Adrenal gland (tissue), 12 donors: Measurements from ENCODE around the gene IYD. TPM values are rescaled to one million over a fixed set of nuclear protein-coding genes. Genes with fewer than 3 reads are reported as not detected.

ENCODE experiments used
- DNase-seq, 7 donors: peaks; one replicate each; pipeline ENCODE4 v3.0.0-alpha.2; 2019 to 2020
- H3K27ac ChIP-seq, 5 donors: fragments of 200-600 bp; sonication (generic) in 4 of 5; 1 replicate in 3 of 5; 2 replicates in 2 of 5; pipeline versions ENCODE4 v1.5.1 to v1.8.0; 2016 to 2020; ENCODE audit warnings: mild to moderate bottlenecking in 1 of 5
- H3K27me3 ChIP-seq: fragments of 200-600 bp; 2 replicates; pipeline ENCODE4 v1.8.0; 2021
- H3K36me3 ChIP-seq, 2 donors: fragments of 200-600 bp; replicated peaks in 1 of 2; 1 replicate in 1 of 2; 2 replicates in 1 of 2; pipeline versions ENCODE4 v1.5.1 to v1.8.0; 2018 to 2022
- H3K4me1 ChIP-seq, 2 donors: fragments of 200-600 bp; replicated peaks in 1 of 2; 1 replicate in 1 of 2; 2 replicates in 1 of 2; pipeline versions ENCODE4 v1.5.1 to v1.8.0; 2018 to 2021
- H3K4me3 ChIP-seq, 4 donors: fragments of 200-600 bp; sonication (generic) in 3 of 4; one replicate each; pipeline ENCODE4 v1.5.1; 2016 to 2018
- H3K9me3 ChIP-seq, 3 donors: fragments of 200-600 bp; sonication (generic) in 1 of 3; replicated peaks in 1 of 3; 1 replicate in 2 of 3; 2 replicates in 1 of 3; pipeline versions ENCODE4 v1.5.1 to v1.8.0; 2016 to 2021
- POLR2A ChIP-seq, 2 donors: fragments of 450-650 bp; IDR thresholded peaks; one replicate each; pipeline ENCODE4 v1.6.1; 2017; ENCODE audit warnings: antibody characterized with exemption in 2 of 2, mild to moderate bottlenecking in 2 of 2, moderate library complexity in 1 of 2
- WGBS, 4 donors: extraction: QIAGEN DNeasy Blood & Tissue Kit in 2 of 4; methylation state at CpG; one replicate each; pipeline versions ENCODE4 v1.1.5 to v1.1.7; 2013 to 2017; 5-methylcytosine and 5-hydroxymethylcytosine counted together
- intact Hi-C, 2 donors: fragments of 100-400 bp; cut with DNase I; formaldehyde crosslinking; loops; one replicate each; pipeline versions ENCODE4 v1.14.1 to v1.15.0; 2022 to 2023
- polyA plus RNA-seq, 3 donors: library from polyadenylated mRNA; stranded (reverse); fragments of 200-250 nt in 2 of 3; fragments of 350-450 nt in 1 of 3; fragmentation: Illumina TruSeq in 1 of 3; extraction: RNeasy Lipid Tissue Mini Kit (QIAGEN cat#74804) in 1 of 3; gene quantifications; one replicate each; pipeline ENCODE4 v1.2.3, GENCODE V29; 2013 to 2014
- total RNA-seq, 9 donors: library from RNA; depleted of rRNA in 4 of 9; stranded (reverse); fragments of >200 nt in 4 of 9; fragments of 120-200 nt in 1 of 9; fragmentation: NEBNext Ultra II Directional in 1 of 9; extraction: Animal tissue kit (Norgen Biotek cat#: 25700) in 1 of 9; gene quantifications; one replicate each; pipeline versions ENCODE4 v1.1.0 to v1.2.4, GENCODE V29; 2013 to 2023
- TF ChIP-seq, protein P1 (sequence below), 6 experiments: fragments of 450-650 bp in 4 of 6; fragments of 200-600 bp in 2 of 6; sonication (generic) in 1 of 6; IDR thresholded peaks; 1 replicate in 5 of 6; 2 replicates in 1 of 6; pipeline versions ENCODE4 v1.5.1 to v1.8.0; 2016 to 2021; ENCODE audit warnings: antibody characterized with exemption in 6 of 6, mild to moderate bottlenecking in 2 of 6, moderate library complexity in 1 of 6
- donor health status: healthy with polysubstance abuse.
- donor health status: Bipolar disorder and iron deficiency.
- donor health status: DM: yes; HTN: yes; CAD: no.
- donor health status: DM: no; HTN: no; CAD: no.
- donor health status: DM: no; HTN: no; CAD: no.
- donor health status: DM: yes; HTN: yes; CAD: no.

IYD gene
- total and polyA plus RNA-seq, 12 donors, result 0.04 to 0.95 TPM; not detected in 10

DNA sequence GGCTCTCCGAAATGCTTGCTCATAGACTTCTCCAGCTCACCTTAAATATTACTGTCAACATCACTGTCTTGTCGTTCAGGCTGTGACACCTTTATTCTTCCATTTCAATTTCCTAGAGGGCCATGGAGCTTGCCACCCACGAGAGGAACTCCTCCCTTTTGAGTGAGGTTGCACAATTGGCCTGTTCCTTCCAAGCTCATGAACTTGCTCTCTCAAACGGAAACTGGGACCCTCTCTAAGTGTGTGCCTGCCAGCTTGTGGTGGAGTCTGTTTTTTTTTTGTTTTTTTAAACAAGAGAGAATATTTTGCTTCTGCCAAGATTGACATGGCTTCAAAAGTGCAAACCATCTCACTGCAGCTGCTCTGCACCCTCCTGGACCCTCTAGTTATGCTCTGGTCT is 19.3 kb upstream of the IYD start:
- intact Hi-C loops, result no loop called here
- Histone ChIP-seq H3K27ac (no peak overlapping the region), H3K4me1 (no peaks in the 10 kb centered on the region), H3K36me3 (no peaks in the 10 kb centered on the region), H3K4me3 (no peak overlapping the region), H3K9me3 (no peaks in the 10 kb centered on the region), H3K27me3 (no peaks in the 10 kb centered on the region)
- DNase-seq, result peak in 1 of 7 donors; percentile 0
- WGBS, 4 donors, result 54 to 61% (median 58%) methylated on average over 4 of the region's 4 CpGs
- TF ChIP-seq POLR2A (IDR thresholded peaks at IDR 0.05), result no peak
- TF ChIP-seq, protein P1, sequence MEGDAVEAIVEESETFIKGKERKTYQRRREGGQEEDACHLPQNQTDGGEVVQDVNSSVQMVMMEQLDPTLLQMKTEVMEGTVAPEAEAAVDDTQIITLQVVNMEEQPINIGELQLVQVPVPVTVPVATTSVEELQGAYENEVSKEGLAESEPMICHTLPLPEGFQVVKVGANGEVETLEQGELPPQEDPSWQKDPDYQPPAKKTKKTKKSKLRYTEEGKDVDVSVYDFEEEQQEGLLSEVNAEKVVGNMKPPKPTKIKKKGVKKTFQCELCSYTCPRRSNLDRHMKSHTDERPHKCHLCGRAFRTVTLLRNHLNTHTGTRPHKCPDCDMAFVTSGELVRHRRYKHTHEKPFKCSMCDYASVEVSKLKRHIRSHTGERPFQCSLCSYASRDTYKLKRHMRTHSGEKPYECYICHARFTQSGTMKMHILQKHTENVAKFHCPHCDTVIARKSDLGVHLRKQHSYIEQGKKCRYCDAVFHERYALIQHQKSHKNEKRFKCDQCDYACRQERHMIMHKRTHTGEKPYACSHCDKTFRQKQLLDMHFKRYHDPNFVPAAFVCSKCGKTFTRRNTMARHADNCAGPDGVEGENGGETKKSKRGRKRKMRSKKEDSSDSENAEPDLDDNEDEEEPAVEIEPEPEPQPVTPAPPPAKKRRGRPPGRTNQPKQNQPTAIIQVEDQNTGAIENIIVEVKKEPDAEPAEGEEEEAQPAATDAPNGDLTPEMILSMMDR (IDR thresholded peaks at IDR 0.05), result no peak

DNA sequence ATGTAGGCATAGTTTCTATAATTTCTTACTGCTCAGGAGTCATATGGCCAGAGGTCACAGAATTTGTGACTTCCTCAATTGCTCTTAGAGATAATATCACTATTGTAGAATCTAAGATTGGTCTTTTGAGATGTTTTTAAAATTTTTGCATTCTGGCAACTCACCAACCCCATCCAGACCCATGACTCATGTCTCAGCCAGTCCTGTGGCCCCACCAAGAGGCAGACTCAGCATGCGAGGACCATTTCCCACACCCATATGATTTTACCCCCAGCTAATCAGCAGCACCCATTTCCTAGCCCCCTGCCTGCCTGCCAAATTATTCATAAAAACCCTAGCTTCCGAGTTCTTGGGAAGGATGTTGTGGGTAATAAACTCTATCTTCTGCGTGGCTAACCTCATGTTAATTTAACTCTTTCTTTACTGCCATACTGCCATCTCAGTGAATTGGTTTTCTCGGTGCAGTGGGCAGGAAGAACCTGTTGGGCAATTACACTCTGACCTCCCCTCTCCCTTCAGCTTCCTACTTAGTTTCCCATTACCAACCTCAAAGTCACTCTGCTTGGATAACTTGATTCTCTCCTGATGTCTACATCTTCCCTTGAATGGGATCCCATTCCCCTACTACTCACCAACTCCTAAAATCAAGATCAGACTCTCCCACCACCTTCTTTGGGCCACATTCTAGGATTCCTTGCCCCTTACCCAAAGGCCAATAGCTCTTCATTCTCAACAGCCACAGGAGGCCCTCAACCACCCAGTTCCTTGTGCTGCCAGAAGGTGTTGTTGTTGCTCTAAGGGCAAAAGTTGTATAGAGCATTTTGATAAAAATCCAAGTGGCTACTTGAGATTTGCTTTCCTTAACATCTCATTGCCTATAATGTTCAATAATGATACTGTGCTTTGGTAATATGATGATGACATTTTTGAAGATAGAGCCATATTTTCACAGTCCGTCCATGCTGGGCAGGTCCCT is 16.2 kb upstream of the IYD start:
- no peak for DNase-seq
- Histone ChIP-seq H3K27me3 (no peaks in the 10 kb centered on the region), H3K4me3 (no peak overlapping the region), H3K4me1 (no peaks in the 10 kb centered on the region), H3K36me3 (no peaks in the 10 kb centered on the region), H3K9me3 (no peaks in the 10 kb centered on the region), H3K27ac (no peak overlapping the region)
- intact Hi-C loops, result no loop called here
- WGBS, 4 donors, result 56 to 75% (median 72%) methylated on average over 5 of the region's 5 CpGs
- TF ChIP-seq, protein P1 (IDR thresholded peaks at IDR 0.05), result no peak

DNA sequence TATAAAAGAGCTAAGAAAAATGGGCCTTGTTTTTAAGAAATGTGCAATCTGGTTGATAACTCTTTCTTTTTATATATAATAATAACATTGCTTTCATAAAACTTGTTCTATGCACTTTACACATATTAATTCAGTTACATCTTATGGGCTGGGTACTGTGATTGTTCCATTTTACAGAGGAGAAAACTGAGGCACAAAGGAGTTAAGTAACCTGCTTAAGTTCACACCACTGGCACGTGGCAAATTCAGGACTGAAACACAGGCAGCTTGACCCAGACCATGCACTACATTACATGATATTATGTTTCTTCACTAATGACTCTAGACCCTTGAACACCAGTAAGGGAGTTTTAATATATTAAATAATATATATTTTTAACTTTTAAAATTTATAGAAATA is 15.4 kb upstream of the IYD start:
- Histone ChIP-seq H3K4me1 (no peaks in the 10 kb centered on the region), H3K36me3 (no peaks in the 10 kb centered on the region), H3K9me3 (no peaks in the 10 kb centered on the region), H3K27me3 (no peaks in the 10 kb centered on the region), H3K27ac (no peak overlapping the region), H3K4me3 (no peak overlapping the region)
- 83 to 96% (median 92%) methylated on average over 1 of the region's 1 CpG for WGBS, 4 donors
- no peak for DNase-seq
- TF ChIP-seq POLR2A (IDR thresholded peaks at IDR 0.05), result no peak
- TF ChIP-seq, protein P1 (IDR thresholded peaks at IDR 0.05), result no peak
- intact Hi-C loops, result no loop called here

DNA sequence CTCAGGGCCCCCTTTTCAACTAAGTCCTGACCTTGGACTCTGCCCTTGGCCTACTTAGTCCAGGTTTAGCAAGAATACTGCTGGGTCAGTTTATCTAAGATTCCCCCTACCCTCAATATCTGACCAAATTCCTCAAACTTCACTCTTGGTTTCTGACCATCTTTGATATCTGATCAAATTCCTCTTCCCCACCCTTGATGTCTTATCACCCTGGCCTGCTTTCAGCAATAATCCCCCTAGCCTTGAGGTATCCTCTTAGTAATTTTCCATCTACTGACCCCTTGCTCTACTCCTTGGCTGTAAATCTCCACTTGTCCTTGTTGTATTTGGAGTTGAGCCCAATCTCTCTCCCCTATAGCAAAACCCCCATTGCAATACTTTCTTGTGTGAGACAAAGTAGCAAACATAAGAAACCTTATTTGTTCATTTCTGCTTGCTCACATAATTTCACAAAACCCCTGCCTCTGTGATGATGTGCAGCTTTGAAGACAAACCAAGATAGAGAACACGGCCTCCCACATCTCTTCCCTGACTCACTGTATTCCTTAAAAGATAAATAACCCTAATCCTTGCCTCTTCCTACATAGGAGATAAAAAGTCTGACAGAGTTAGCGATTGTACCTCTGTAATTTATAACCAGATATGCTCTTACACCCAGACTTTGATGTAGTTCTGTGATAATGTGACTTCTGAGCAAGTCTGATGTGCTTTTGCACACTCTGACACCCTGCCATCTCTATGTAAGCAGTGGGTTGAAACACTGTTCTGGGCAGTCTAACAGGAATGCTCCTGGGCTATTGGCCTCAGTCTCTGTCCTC is 13.8 kb upstream of the IYD start:
- TF ChIP-seq, protein P1 (IDR thresholded peaks at IDR 0.05), result no peak
- TF ChIP-seq POLR2A (IDR thresholded peaks at IDR 0.05), result no peak
- Histone ChIP-seq H3K4me3 (no peak overlapping the region), H3K36me3 (no peaks in the 10 kb centered on the region), H3K27ac (no peak overlapping the region), H3K27me3 (no peaks in the 10 kb centered on the region), H3K4me1 (no peaks in the 10 kb centered on the region), H3K9me3 (no peaks in the 10 kb centered on the region)
- no peak for DNase-seq
- intact Hi-C loops, result no loop called here
- 18 to 38% (median 29%) methylated on average over 2 of the region's 2 CpGs for WGBS, 4 donors
